ENCODE data around the gene FADS6. TPM values are rescaled to one million over a fixed set of nuclear protein-coding genes. Genes with fewer than 3 reads are reported as not detected.

FADS6 gene
- total and polyA plus RNA-seq, 2 of the 13 experiments (the other 11 are each of a cell fraction or from before 2014, with no cell fraction given) = 0.11 TPM

DNA sequence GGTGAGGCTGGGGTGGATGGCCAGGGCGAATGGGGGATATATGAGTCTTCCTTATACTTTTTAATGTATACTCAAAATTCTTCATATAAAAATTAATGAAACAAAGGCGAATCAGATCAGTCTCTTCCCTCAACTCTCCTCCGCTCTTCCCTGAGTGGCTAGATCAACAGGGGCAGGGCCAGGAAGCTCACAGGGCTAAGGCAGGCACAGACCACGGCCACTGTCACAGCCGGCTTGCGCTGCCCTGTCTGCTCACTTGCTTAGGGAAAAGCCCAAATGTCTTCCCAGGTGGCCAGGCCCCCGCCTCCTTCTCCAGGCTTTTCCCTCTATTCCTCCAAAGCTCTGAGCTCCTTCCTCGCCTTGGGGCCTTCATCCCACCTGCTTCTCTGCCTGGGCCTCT lies 39.8 kb downstream of the FADS6 start (continued):
- TF ChIP-seq TFE3 (CRISPR knock-in tag; IDR thresholded peaks at IDR 0.05) (no peak), NFE2L1 (CRISPR knock-in tag; IDR thresholded peaks at IDR 0.05; ENCODE audit: borderline replicate concordance) (no peak), CSRNP2 (CRISPR knock-in tag; conservative IDR thresholded peaks at IDR 0.05; ENCODE audit: low read depth) (no peak), ZNF329 (CRISPR knock-in tag; IDR thresholded peaks at IDR 0.05; ENCODE audit: low read depth) (no peak), ZUFSP (CRISPR knock-in tag; IDR thresholded peaks at IDR 0.05; ENCODE audit: borderline replicate concordance) (no peak), ZBTB7A (CRISPR knock-in tag; IDR thresholded peaks at IDR 0.05) (no peak)
- TF ChIP-seq, protein P1, sequence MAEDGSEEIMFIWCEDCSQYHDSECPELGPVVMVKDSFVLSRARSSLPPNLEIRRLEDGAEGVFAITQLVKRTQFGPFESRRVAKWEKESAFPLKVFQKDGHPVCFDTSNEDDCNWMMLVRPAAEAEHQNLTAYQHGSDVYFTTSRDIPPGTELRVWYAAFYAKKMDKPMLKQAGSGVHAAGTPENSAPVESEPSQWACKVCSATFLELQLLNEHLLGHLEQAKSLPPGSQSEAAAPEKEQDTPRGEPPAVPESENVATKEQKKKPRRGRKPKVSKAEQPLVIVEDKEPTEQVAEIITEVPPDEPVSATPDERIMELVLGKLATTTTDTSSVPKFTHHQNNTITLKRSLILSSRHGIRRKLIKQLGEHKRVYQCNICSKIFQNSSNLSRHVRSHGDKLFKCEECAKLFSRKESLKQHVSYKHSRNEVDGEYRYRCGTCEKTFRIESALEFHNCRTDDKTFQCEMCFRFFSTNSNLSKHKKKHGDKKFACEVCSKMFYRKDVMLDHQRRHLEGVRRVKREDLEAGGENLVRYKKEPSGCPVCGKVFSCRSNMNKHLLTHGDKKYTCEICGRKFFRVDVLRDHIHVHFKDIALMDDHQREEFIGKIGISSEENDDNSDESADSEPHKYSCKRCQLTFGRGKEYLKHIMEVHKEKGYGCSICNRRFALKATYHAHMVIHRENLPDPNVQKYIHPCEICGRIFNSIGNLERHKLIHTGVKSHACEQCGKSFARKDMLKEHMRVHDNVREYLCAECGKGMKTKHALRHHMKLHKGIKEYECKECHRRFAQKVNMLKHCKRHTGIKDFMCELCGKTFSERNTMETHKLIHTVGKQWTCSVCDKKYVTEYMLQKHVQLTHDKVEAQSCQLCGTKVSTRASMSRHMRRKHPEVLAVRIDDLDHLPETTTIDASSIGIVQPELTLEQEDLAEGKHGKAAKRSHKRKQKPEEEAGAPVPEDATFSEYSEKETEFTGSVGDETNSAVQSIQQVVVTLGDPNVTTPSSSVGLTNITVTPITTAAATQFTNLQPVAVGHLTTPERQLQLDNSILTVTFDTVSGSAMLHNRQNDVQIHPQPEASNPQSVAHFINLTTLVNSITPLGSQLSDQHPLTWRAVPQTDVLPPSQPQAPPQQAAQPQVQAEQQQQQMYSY (CRISPR knock-in tag; IDR thresholded peaks at IDR 0.05) = no peak
